HEK293T (cell line): ENCODE measurements around the gene TMEM256.

Source experiments
- BHLHE40 ChIP-seq: fragments of 450-650 bp; IDR thresholded peaks from 2 replicates; pipeline ENCODE4 v1.6.1; 2016; ENCODE audit warnings: mild to moderate bottlenecking, moderate library complexity, borderline replicate concordance
- FOXA1 ChIP-seq: fragments of 450-650 bp; IDR thresholded peaks from 2 replicates; pipeline ENCODE4 v1.6.1; 2016; ENCODE audit warnings: mild to moderate bottlenecking
- FOXK2 ChIP-seq: fragments of 450-650 bp; IDR thresholded peaks from 2 replicates; pipeline ENCODE4 v1.6.1; 2016; ENCODE audit warnings: mild to moderate bottlenecking
- FOXM1 ChIP-seq: fragments of 450-650 bp; IDR thresholded peaks from 2 replicates; pipeline ENCODE4 v1.6.1; 2017; ENCODE audit warnings: mild to moderate bottlenecking, borderline replicate concordance
- SP1 ChIP-seq: fragments of 450-650 bp; IDR thresholded peaks from 2 replicates; pipeline ENCODE4 v1.6.1; 2017
- TARDBP ChIP-seq: fragments of 450-650 bp; IDR thresholded peaks from 2 replicates; pipeline ENCODE4 v1.6.1; 2016
- ZNF384 ChIP-seq: fragments of 450-650 bp; IDR thresholded peaks from 2 replicates; pipeline ENCODE4 v1.6.1; 2016

- TF ChIP-seq FOXK2 (no peak), BHLHE40 (no peak), TARDBP (no peak), FOXM1 (no peak), SP1 (no peak), FOXA1 (no peak), ZNF384 (no peak)
Measured at GRCh38 chr17:7427549-7427948, 23.7 kb upstream of the TMEM256 start.
